Endothelial cell of umbilical vein (primary cell): ENCODE data around the gene SLC4A11. TPM values are rescaled to one million over a fixed set of nuclear protein-coding genes. Genes with fewer than 3 reads are reported as not detected.

Source experiments
- BruUV-seq: library from RNA; stranded (reverse); fragments of 400-500 nt; replicated peaks from 2 replicates; lab custom pipeline; 2021; lab: Mats Ljungman, UMichigan
- CTCF ChIA-PET: fragments of 300-600, 350-600 bp; sonication (Branson Sonifier 250); formaldehyde crosslinking; loops from one replicate; lab custom pipeline; 2021; ENCODE audit warnings: antibody characterized with exemption, inconsistent platforms; lab: Charles Lee
- POLR2A ChIA-PET: fragments of 300-600, 350-600 bp; sonication (Branson Sonifier 250); formaldehyde crosslinking; loops from one replicate; lab custom pipeline; 2021; ENCODE audit warnings: antibody characterized with exemption, inconsistent platforms; lab: Charles Lee
- DNase-seq: peaks from one replicate; pipeline ENCODE4 v3.0.0-alpha.2; 2011; ENCODE audit warnings: low read depth, low spot score
- FAIRE-seq: peaks from 2 replicates; lab custom pipeline; 2011; peaks lifted over from hg19 to GRCh38; lab: Jason Lieb, UNC
- H2AFZ ChIP-seq: 2 replicates; pipeline ENCODE4 v1.6.0; 2012; ENCODE audit warnings: low read depth, low read length, control low read depth, inconsistent platforms
- H3K27ac ChIP-seq: 2 replicates; pipeline ENCODE4 v1.5.1; 2011; ENCODE audit warnings: low read depth, mild to moderate bottlenecking, control low read depth, low read length, moderate library complexity; ENCODE audit not compliant: insufficient read depth
- H3K27me3 ChIP-seq, 2 experiments: 2 replicates each; pipeline versions ENCODE4 v1.6.0 to v1.6.1; 2011; ENCODE audit warnings: low read length in 2 of 2, mixed read lengths in 1 of 2; ENCODE audit not compliant: control insufficient read depth in 2 of 2, insufficient read depth in 2 of 2
- H3K36me3 ChIP-seq, 2 experiments: 2 replicates in 1 of 2; 3 replicates in 1 of 2; pipeline ENCODE4 v1.5.1; 2011; ENCODE audit warnings: low read length in 2 of 2, mild to moderate bottlenecking in 1 of 2, moderate library complexity in 1 of 2; ENCODE audit not compliant: control insufficient read depth in 2 of 2, insufficient read depth in 2 of 2; ENCODE audit errors: extremely low read depth in 1 of 2
- H3K4me1 ChIP-seq: 3 replicates; pipeline ENCODE4 v1.5.1; 2011; ENCODE audit warnings: mild to moderate bottlenecking, low read length; ENCODE audit not compliant: control insufficient read depth, insufficient read depth; ENCODE audit errors: extremely low read depth
- H3K4me2 ChIP-seq: 2 replicates; pipeline ENCODE4 v1.6.1; 2011; ENCODE audit warnings: low read length, control low read depth, mixed read lengths; ENCODE audit not compliant: insufficient read depth
- H3K4me3 ChIP-seq, 3 experiments: fragments of 200-600 bp in 1 of 3; sonication (generic), shearing (Covaris generic) in 1 of 3; replicated peaks in 1 of 3; 2 replicates each; pipeline ENCODE4 v1.5.1; 2011 to 2016; ENCODE audit warnings: control low read depth in 3 of 3, low read length in 3 of 3, mild to moderate bottlenecking in 2 of 3, inconsistent platforms in 1 of 3, low read depth in 1 of 3, moderate library complexity in 1 of 3; ENCODE audit not compliant: insufficient read depth in 1 of 3
- H3K79me2 ChIP-seq: 2 replicates; pipeline ENCODE4 v1.6.0; 2012; ENCODE audit warnings: low read length, inconsistent platforms; ENCODE audit not compliant: control insufficient read depth, insufficient read depth
- H3K9ac ChIP-seq: replicated peaks from 2 replicates; pipeline ENCODE3; 2011; ENCODE audit warnings: low read length, control low read depth; ENCODE audit not compliant: insufficient read depth; ENCODE audit errors: extremely low read depth
- H3K9me1 ChIP-seq: replicated peaks from 3 replicates; pipeline ENCODE4 v1.6.0; 2011; ENCODE audit warnings: mild to moderate bottlenecking, low read length; ENCODE audit not compliant: control insufficient read depth, insufficient read depth; ENCODE audit errors: extremely low read depth
- H3K9me3 ChIP-seq: replicated peaks from 2 replicates; pipeline ENCODE4 v1.5.1; 2012; ENCODE audit warnings: low read length, inconsistent platforms; ENCODE audit not compliant: control insufficient read depth, insufficient read depth
- H4K20me1 ChIP-seq: replicated peaks from 2 replicates; pipeline ENCODE3; 2011; ENCODE audit warnings: mild to moderate bottlenecking, low read length; ENCODE audit not compliant: control insufficient read depth, insufficient read depth; ENCODE audit errors: extremely low read depth
- CTCF ChIP-seq, 2 donors: IDR thresholded peaks; 1 replicate in 1 of 2; 2 replicates in 1 of 2; pipeline ENCODE4 v1.5.1; 2011; ENCODE audit warnings: low read length in 2 of 2, mild to moderate bottlenecking in 2 of 2, moderate library complexity in 2 of 2, control low read depth in 1 of 2, inconsistent platforms in 1 of 2, low read depth in 1 of 2; ENCODE audit not compliant: insufficient read depth in 1 of 2; ENCODE audit errors: extremely low read depth in 1 of 2
- EZH2 ChIP-seq: IDR thresholded peaks from 2 replicates; pipeline ENCODE4 v1.6.1; 2012; ENCODE audit warnings: borderline replicate concordance, low read depth, mild to moderate bottlenecking, moderate library complexity, low read length, inconsistent platforms; ENCODE audit not compliant: severe bottlenecking
- FOS ChIP-seq: IDR thresholded peaks from 2 replicates; pipeline ENCODE4 v1.6.1; 2011; ENCODE audit warnings: mild to moderate bottlenecking, low read length, moderate library complexity, borderline replicate concordance; ENCODE audit not compliant: insufficient read depth
- GATA2 ChIP-seq: IDR thresholded peaks from 2 replicates; pipeline ENCODE4 v1.7.0; 2011; ENCODE audit warnings: low read depth, mild to moderate bottlenecking, moderate library complexity, mixed read lengths, low read length; ENCODE audit not compliant: insufficient read length, insufficient read depth
- JUN ChIP-seq: IDR thresholded peaks from 2 replicates; pipeline ENCODE4 v1.6.1; 2011; ENCODE audit warnings: borderline replicate concordance, low read depth; ENCODE audit not compliant: insufficient read length, insufficient read depth
- MAX ChIP-seq: IDR thresholded peaks from 2 replicates; pipeline ENCODE4 v1.6.1; 2011; ENCODE audit not compliant: insufficient read depth, insufficient read length
- MYC ChIP-seq: IDR thresholded peaks from one replicate; pipeline ENCODE4 v1.6.1; 2011; ENCODE audit warnings: mild to moderate bottlenecking, low read depth, low read length
- POLR2A ChIP-seq: IDR thresholded peaks from 2 replicates; pipeline ENCODE4 v1.6.1; 2012; ENCODE audit warnings: low read depth, mild to moderate bottlenecking, control low read depth, low read length
- POLR2AphosphoS5 ChIP-seq: IDR thresholded peaks from 2 replicates; pipeline ENCODE4 v1.6.1; 2012; ENCODE audit warnings: low read depth, mild to moderate bottlenecking, control low read depth, low read length, moderate library complexity; ENCODE audit not compliant: insufficient read depth
- dilution Hi-C: fragments of 300-500 bp; cut with MboI; formaldehyde crosslinking; loops from one replicate; pipeline ENCODE4 v1.15.0; 2019; ENCODE audit warnings: low sequenced_read_pairs; ENCODE audit not compliant: extremely low pct_ligation_motif_present
- intact Hi-C: fragments of 100-400 bp; cut with micrococcal nuclease; formaldehyde crosslinking; loops from one replicate; pipeline ENCODE4 v1.10.0; 2022
- polyA plus RNA-seq, 4 experiments: library from polyadenylated mRNA; depleted of rRNA in 3 of 4; stranded (reverse) in 3 of 4; unstranded in 1 of 4; fragments of >200 nt; gene quantifications; 2 replicates each; pipeline versions ENCODE4 v1.2.1 to v1.2.3, GENCODE V29; 2011 to 2012; ENCODE audit warnings: missing spikeins in 1 of 4
- total RNA-seq: library from RNA; stranded (reverse); gene quantifications from 2 replicates; pipeline ENCODE4 v1.2.3, GENCODE V29; 2021

The SLC4A11 gene
- total and polyA plus RNA-seq, 2 donors (not counting 3 experiments of a cell fraction or from before 2014, with no cell fraction given) = 5.7 to 10.2 TPM

- peaks cover 0 to 5% of the 10 kb centered on the region in 2 experiments for H3K36me3 ChIP-seq
- FAIRE-seq (peak; percentile 71), DNase-seq (no peak)
- POLR2A ChIA-PET = no interaction called here
- H3K9me1 ChIP-seq = no peaks in the 10 kb centered on the region
- H3K4me2 ChIP-seq = no peak overlapping the region
- no peak overlapping the region for H3K27ac ChIP-seq
- H4K20me1 ChIP-seq = no peaks in the 10 kb centered on the region
- no peaks in the 10 kb centered on the region for H3K4me1 ChIP-seq
- intact Hi-C loops (no loop called here), dilution Hi-C loops (no loop called here)
- H3K9ac ChIP-seq = no peak overlapping the region
- no peaks in the 10 kb centered on the region for H3K27me3 ChIP-seq
- TF ChIP-seq CTCF (IDR thresholded peaks at IDR 0.05; ENCODE audit: extremely low read depth in 1 of 2, insufficient read depth in 1 of 2, low read depth in 1 of 2, low read length in 2 of 2) (no peak), MYC (no peak), POLR2AphosphoS5 (no peak), MAX (no peak), JUN (no peak), EZH2 (no peak), GATA2 (no peak), POLR2A (no peak), FOS (no peak)
- no TSS peak for BruUV-seq
- no peak overlapping the region for H2AFZ ChIP-seq
- CTCF ChIA-PET = interaction anchor here (3.7 kb wide), 1 partner anchor 94 kb away, joined by 31 read pairs; no protein-coding TSS in a partner anchor
- H3K79me2 ChIP-seq = no peaks in the 10 kb centered on the region
- no peaks in the 10 kb centered on the region for H3K9me3 ChIP-seq
- H3K4me3 ChIP-seq = no peak overlapping the region
Observed at GRCh38 chr20:3221398-3222226, 17.4 kb downstream of the SLC4A11 start.
